ENCODE data around the gene BBS12. TPM values are rescaled to one million over a fixed set of nuclear protein-coding genes. Genes with fewer than 3 reads are reported as not detected.

BBS12 gene
- total RNA-seq, 4 donors from 2014 or later = 0.72 to 3.8 (median 3.1) TPM

GRCh38 chr4:122747883-122748282 lies 15.4 kb downstream of the BBS12 start:
- TF ChIP-seq POLR2A (IDR thresholded peaks at IDR 0.05) = no peak
- TF ChIP-seq, protein P1, sequence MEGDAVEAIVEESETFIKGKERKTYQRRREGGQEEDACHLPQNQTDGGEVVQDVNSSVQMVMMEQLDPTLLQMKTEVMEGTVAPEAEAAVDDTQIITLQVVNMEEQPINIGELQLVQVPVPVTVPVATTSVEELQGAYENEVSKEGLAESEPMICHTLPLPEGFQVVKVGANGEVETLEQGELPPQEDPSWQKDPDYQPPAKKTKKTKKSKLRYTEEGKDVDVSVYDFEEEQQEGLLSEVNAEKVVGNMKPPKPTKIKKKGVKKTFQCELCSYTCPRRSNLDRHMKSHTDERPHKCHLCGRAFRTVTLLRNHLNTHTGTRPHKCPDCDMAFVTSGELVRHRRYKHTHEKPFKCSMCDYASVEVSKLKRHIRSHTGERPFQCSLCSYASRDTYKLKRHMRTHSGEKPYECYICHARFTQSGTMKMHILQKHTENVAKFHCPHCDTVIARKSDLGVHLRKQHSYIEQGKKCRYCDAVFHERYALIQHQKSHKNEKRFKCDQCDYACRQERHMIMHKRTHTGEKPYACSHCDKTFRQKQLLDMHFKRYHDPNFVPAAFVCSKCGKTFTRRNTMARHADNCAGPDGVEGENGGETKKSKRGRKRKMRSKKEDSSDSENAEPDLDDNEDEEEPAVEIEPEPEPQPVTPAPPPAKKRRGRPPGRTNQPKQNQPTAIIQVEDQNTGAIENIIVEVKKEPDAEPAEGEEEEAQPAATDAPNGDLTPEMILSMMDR (IDR thresholded peaks at IDR 0.05) = no peak
- H3K4me3 ChIP-seq (ENCODE audit: low read depth, poor library complexity, severe bottlenecking) = no peak overlapping the region
- no peak for DNase-seq (ENCODE audit: low spot score in 2 of 2)
- intact Hi-C loops (cut with DNase I; ENCODE audit: low total_unique reads) = no loop called here
- 96% methylated on average over 1 of the region's 1 CpG for WGBS, 2 donors

GRCh38 chr4:122749704-122750454 lies 17.4 kb downstream of the BBS12 start:
- WGBS, 2 donors = 89 to 90% methylated on average over 5 of the region's 5 CpGs
- H3K4me3 ChIP-seq (ENCODE audit: low read depth, poor library complexity, severe bottlenecking) = no peak overlapping the region
- TF ChIP-seq, protein P1 (IDR thresholded peaks at IDR 0.05) = no peak
- no peak for TF ChIP-seq POLR2A (IDR thresholded peaks at IDR 0.05)
- intact Hi-C loops (cut with DNase I; ENCODE audit: low total_unique reads) = no loop called here
- DNase-seq (ENCODE audit: low spot score in 2 of 2) = no peak

GRCh38 chr4:122755675-122756074 lies 23.2 kb downstream of the BBS12 start:
- DNase-seq (ENCODE audit: low spot score in 2 of 2) = no peak
- TF ChIP-seq, protein P1 (IDR thresholded peaks at IDR 0.05) = no peak
- no peak for TF ChIP-seq POLR2A (IDR thresholded peaks at IDR 0.05)
- no peak overlapping the region for H3K4me3 ChIP-seq (ENCODE audit: low read depth, poor library complexity, severe bottlenecking)
- 31 to 32% methylated on average over 4 of the region's 4 CpGs for WGBS, 2 donors
- intact Hi-C loops (cut with DNase I; ENCODE audit: low total_unique reads) = loop anchor here (5.0 kb wide), 1 partner anchor 177 kb away; no protein-coding TSS in a partner anchor

- no peak overlapping the region for H3K4me3 ChIP-seq (ENCODE audit: low read depth, poor library complexity, severe bottlenecking)
- TF ChIP-seq POLR2A (IDR thresholded peaks at IDR 0.05) = no peak
- TF ChIP-seq, protein P1 (IDR thresholded peaks at IDR 0.05) = no peak
- WGBS, 2 donors = 23 to 27% methylated on average over 2 of the region's 2 CpGs
- intact Hi-C loops (cut with DNase I; ENCODE audit: low total_unique reads) = loop anchor here (5.0 kb wide), 1 partner anchor 174 kb away; no protein-coding TSS in a partner anchor
- no peak for DNase-seq (ENCODE audit: low spot score in 2 of 2)
Measured at GRCh38 chr4:122758033-122758432, 25.5 kb downstream of the BBS12 start.

GRCh38 chr4:122759639-122760310 lies 27.3 kb downstream of the BBS12 start:
- no peak overlapping the region for H3K4me3 ChIP-seq (ENCODE audit: low read depth, poor library complexity, severe bottlenecking)
- DNase-seq (ENCODE audit: low spot score in 2 of 2) = no peak
- TF ChIP-seq, protein P1 (IDR thresholded peaks at IDR 0.05) = no peak
- no peak for TF ChIP-seq POLR2A (IDR thresholded peaks at IDR 0.05)
- WGBS, 2 donors = 64 to 67% methylated on average over 3 of the region's 3 CpGs
- intact Hi-C loops (cut with DNase I; ENCODE audit: low total_unique reads) = loop anchor here (5.0 kb wide), 1 partner anchor 173 kb away; no protein-coding TSS in a partner anchor

Data from lower leg skin (tissue), 4 donors.